Esophagus (tissue), 2 donors: ENCODE data around the gene PSMD13. TPM values are rescaled to one million over a fixed set of nuclear protein-coding genes. Genes with fewer than 3 reads are reported as not detected.
A peak's percentile ranks its signal among the peaks of the same experiment; 100 is the strongest.

ENCODE experiments used
- H3K27ac ChIP-seq, 2 donors: one replicate each; pipeline ENCODE4 v1.5.1; 2013; ENCODE audit warnings: low read depth in 2 of 2, mild to moderate bottlenecking in 2 of 2, inconsistent platforms in 1 of 2, low read length in 1 of 2, moderate library complexity in 1 of 2
- H3K27me3 ChIP-seq, 2 donors: one replicate each; pipeline ENCODE4 v1.6.1; 2013; ENCODE audit warnings: low read length in 2 of 2, control low read depth in 1 of 2, mild to moderate bottlenecking in 1 of 2; ENCODE audit not compliant: insufficient read depth in 2 of 2, control insufficient read depth in 1 of 2
- H3K36me3 ChIP-seq, 2 donors: one replicate each; pipeline ENCODE4 v1.6.1; 2013; ENCODE audit warnings: low read length in 1 of 2; ENCODE audit not compliant: control insufficient read depth in 2 of 2, insufficient read depth in 2 of 2
- H3K4me1 ChIP-seq, 2 donors: one replicate each; pipeline ENCODE4 v1.6.1; 2013; ENCODE audit warnings: low read length in 1 of 2; ENCODE audit not compliant: control insufficient read depth in 2 of 2, insufficient read depth in 2 of 2
- H3K4me3 ChIP-seq, 2 donors: one replicate each; pipeline ENCODE4 v1.5.1; 2013; ENCODE audit warnings: low read length in 2 of 2, mild to moderate bottlenecking in 2 of 2, low read depth in 1 of 2, moderate library complexity in 1 of 2
- H3K9me3 ChIP-seq, 2 donors: one replicate each; pipeline ENCODE4 v1.6.1; 2013; ENCODE audit warnings: mild to moderate bottlenecking in 2 of 2, low read depth in 1 of 2, low read length in 1 of 2, moderate library complexity in 1 of 2; ENCODE audit not compliant: control insufficient read depth in 2 of 2, insufficient read depth in 1 of 2
- WGBS, 2 donors: extraction: QIAGEN DNeasy Blood & Tissue Kit; methylation state at CpG; one replicate each; pipeline ENCODE4 v1.1.7; 2013; 5-methylcytosine and 5-hydroxymethylcytosine counted together
- polyA plus RNA-seq, 2 donors: library from polyadenylated mRNA; stranded (reverse); fragments of 200-250 nt; gene quantifications; one replicate each; pipeline ENCODE4 v1.2.3, GENCODE V29; 2013
- donor health status: healthy with polysubstance abuse.
- donor health status: Bipolar disorder and iron deficiency.

PSMD13 gene
- polyA plus RNA-seq, 2 donors, result 90.8 to 98.2 TPM

DNA sequence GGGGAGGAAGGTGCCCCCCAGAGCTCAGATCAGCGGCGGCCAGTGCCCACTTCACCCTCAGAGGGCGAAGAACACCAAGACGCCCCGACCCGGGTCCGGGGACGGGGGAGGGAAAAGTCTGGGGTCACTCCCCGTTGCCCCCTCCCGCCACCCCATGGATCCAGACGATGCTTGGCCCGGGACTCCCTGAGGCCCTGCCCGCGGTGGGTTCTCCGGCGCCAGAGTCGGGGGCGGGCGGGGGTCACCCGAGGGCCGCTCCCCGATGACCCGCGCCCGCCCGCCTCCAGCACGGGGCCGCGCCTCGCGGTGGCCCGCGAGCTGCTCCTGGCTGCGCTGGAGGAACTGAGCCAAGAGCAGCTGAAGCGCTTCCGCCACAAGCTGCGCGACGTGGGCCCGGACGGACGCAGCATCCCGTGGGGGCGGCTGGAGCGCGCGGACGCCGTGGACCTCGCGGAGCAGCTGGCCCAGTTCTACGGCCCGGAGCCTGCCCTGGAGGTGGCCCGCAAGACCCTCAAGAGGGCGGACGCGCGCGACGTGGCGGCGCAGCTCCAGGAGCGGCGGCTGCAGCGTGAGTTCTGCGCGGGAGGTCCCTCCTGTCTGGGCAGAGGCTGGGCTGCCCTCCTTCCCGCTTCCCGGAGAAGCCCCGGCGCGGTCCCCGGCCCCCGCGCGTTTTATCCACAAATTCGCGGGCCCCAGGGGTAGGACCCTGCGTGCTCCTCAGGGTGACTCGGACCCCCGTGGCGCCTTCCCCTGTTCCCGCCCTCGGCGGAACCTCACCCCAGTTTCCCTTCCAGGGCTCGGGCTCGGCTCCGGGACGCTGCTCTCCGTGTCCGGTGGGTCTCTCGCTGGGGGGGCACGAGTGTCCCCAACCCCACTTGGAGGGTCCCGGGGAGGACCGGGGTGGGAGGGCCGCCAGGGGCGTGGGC is 42.5 kb downstream of the PSMD13 start:
- Histone ChIP-seq H3K27me3 (peaks cover 0 to 25% of the 10 kb centered on the region in 2 donors), H3K4me3 (peak overlapping the region; percentile 23 to 29), H3K27ac (no peak overlapping the region), H3K9me3 (no peaks in the 10 kb centered on the region), H3K4me1 (peaks cover 7 to 22% of the 10 kb centered on the region in 2 donors), H3K36me3 (no peaks in the 10 kb centered on the region)
- WGBS, 2 donors, result 12% methylated on average over 89 to 97 of the region's 97 CpGs

DNA sequence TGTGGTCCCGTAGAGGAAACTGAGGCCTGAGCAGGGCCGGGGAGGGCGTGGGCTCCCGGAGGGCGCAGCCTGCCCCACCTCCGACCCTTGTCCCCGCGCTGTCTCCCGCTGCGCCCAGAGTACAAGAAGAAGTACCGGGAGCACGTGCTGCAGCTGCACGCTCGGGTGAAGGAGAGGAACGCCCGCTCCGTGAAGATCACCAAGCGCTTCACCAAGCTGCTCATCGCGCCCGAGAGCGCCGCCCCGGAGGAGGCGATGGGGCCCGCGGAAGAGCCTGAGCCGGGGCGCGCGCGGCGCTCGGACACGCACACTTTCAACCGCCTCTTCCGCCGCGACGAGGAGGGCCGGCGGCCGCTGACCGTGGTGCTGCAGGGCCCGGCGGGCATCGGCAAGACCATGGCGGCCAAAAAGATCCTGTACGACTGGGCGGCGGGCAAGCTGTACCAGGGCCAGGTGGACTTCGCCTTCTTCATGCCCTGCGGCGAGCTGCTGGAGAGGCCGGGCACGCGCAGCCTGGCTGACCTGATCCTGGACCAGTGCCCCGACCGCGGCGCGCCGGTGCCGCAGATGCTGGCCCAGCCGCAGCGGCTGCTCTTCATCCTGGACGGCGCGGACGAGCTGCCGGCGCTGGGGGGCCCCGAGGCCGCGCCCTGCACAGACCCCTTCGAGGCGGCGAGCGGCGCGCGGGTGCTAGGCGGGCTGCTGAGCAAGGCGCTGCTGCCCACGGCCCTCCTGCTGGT is 43.4 kb downstream of the PSMD13 start:
- 2% methylated on average over 83 to 85 of the region's 85 CpGs for WGBS, 2 donors
- Histone ChIP-seq H3K4me1 (peaks cover 7 to 22% of the 10 kb centered on the region in 2 donors), H3K36me3 (no peaks in the 10 kb centered on the region), H3K27ac (no peak overlapping the region), H3K4me3 (peak overlapping the region; percentile 23 to 31), H3K27me3 (peaks cover 0 to 25% of the 10 kb centered on the region in 2 donors), H3K9me3 (no peaks in the 10 kb centered on the region)

DNA sequence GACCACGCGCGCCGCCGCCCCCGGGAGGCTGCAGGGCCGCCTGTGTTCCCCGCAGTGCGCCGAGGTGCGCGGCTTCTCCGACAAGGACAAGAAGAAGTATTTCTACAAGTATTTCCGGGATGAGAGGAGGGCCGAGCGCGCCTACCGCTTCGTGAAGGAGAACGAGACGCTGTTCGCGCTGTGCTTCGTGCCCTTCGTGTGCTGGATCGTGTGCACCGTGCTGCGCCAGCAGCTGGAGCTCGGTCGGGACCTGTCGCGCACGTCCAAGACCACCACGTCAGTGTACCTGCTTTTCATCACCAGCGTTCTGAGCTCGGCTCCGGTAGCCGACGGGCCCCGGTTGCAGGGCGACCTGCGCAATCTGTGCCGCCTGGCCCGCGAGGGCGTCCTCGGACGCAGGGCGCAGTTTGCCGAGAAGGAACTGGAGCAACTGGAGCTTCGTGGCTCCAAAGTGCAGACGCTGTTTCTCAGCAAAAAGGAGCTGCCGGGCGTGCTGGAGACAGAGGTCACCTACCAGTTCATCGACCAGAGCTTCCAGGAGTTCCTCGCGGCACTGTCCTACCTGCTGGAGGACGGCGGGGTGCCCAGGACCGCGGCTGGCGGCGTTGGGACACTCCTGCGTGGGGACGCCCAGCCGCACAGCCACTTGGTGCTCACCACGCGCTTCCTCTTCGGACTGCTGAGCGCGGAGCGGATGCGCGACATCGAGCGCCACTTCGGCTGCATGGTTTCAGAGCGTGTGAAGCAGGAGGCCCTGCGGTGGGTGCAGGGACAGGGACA is 44.1 kb downstream of the PSMD13 start:
- Histone ChIP-seq H3K4me3 (peak overlapping the region; percentile 23 to 31), H3K27ac (no peak overlapping the region), H3K4me1 (peaks cover 7 to 22% of the 10 kb centered on the region in 2 donors), H3K36me3 (no peaks in the 10 kb centered on the region), H3K9me3 (no peaks in the 10 kb centered on the region), H3K27me3 (peaks cover 0 to 25% of the 10 kb centered on the region in 2 donors)
- WGBS, 2 donors, result 6 to 7% methylated on average over 77 to 79 of the region's 79 CpGs

DNA sequence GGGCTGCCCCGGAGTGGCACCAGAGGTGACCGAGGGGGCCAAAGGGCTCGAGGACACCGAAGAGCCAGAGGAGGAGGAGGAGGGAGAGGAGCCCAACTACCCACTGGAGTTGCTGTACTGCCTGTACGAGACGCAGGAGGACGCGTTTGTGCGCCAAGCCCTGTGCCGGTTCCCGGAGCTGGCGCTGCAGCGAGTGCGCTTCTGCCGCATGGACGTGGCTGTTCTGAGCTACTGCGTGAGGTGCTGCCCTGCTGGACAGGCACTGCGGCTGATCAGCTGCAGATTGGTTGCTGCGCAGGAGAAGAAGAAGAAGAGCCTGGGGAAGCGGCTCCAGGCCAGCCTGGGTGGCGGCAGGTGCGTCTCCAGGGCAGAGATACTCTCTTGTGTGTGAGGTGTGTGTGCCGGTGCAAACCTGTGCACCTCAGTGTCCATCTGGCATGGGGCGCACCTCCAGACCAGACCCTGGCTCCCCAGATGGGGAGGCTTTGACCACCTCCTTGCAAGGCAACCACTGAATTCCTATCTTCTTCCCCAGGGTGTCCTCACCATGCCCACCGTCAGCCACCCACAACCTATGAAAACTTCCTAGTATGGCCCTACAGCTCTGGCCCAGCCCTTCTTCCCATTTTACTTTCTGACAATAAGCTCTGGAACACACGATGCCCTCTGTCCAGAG is 44.8 kb downstream of the PSMD13 start:
- peak overlapping the region in 1 of 2 donors; percentile 23 for H3K4me3 ChIP-seq
- H3K27ac ChIP-seq, result no peak overlapping the region
- H3K36me3 ChIP-seq, result no peaks in the 10 kb centered on the region
- 29 to 31% methylated on average over 26 of the region's 26 CpGs for WGBS, 2 donors
- H3K9me3 ChIP-seq, result no peaks in the 10 kb centered on the region
- peaks cover 0 to 25% of the 10 kb centered on the region in 2 donors for H3K27me3 ChIP-seq
- H3K4me1 ChIP-seq, result peaks cover 7 to 22% of the 10 kb centered on the region in 2 donors

DNA sequence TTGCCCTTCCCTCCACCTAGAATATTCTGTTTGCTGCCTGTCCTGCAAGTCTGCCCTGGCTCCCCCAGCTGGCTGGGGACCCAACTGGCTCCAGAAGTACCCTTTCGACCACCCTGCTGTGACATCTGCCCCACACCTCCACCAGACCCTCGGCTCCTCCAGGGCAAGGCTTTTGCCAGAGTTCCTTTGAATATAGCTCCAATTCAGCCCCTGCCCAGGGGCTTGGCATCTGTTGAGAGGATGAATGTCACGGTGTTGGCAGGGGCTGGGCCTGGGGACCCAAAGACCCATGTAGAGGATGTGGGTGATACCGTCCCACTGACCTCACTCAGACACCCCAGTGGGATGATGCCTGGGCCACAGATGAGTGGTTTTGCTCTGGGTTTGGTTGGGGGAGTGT is 45.4 kb downstream of the PSMD13 start:
- H3K27me3 ChIP-seq, result peaks cover 0 to 25% of the 10 kb centered on the region in 2 donors
- H3K9me3 ChIP-seq, result no peaks in the 10 kb centered on the region
- no peak overlapping the region for H3K27ac ChIP-seq
- H3K36me3 ChIP-seq, result no peaks in the 10 kb centered on the region
- H3K4me3 ChIP-seq, result no peak overlapping the region
- peaks cover 7 to 22% of the 10 kb centered on the region in 2 donors for H3K4me1 ChIP-seq
- WGBS, 2 donors, result 51 to 64% methylated on average over 4 of the region's 4 CpGs

DNA sequence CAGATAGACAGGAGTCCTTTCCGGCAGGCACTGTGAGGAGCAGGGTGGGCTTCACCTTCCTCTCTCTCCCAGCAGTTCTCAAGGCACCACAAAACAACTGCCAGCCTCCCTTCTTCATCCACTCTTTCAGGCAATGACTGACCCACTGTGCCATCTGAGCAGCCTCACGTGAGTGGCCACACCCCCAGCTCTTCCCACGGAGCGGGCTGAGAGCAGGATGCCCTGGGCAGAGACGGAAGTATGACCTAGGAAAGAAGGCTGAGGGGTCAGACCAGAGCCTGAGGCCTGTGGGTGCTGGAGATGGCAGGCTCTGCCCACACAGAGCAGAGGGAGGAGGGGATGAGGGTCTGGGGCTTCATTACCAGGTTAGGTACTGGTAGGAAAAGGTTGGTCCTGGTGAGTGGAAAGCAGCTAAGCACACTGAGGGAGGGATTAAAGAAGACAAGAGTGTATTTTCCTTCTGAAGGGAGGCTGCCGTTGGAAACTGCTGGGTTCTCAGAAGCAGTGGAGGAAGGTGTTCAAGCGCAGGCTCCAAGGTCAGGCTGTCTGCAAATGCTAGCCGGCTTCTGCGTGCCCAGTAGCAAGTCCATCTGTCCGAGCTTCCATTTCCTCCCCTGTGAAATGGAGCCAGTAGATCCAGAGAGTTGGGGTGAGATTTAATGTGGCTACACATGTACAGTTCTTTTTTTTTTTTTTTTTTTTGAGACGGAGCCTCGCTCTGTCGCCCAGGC is 46.0 kb downstream of the PSMD13 start:
- Histone ChIP-seq H3K27ac (no peak overlapping the region), H3K36me3 (no peaks in the 10 kb centered on the region), H3K4me3 (no peak overlapping the region), H3K9me3 (no peaks in the 10 kb centered on the region), H3K27me3 (peaks cover 0 to 25% of the 10 kb centered on the region in 2 donors), H3K4me1 (peaks cover 7 to 25% of the 10 kb centered on the region in 2 donors)
- WGBS, 2 donors, result 50 to 65% methylated on average over 10 to 12 of the region's 13 CpGs

DNA sequence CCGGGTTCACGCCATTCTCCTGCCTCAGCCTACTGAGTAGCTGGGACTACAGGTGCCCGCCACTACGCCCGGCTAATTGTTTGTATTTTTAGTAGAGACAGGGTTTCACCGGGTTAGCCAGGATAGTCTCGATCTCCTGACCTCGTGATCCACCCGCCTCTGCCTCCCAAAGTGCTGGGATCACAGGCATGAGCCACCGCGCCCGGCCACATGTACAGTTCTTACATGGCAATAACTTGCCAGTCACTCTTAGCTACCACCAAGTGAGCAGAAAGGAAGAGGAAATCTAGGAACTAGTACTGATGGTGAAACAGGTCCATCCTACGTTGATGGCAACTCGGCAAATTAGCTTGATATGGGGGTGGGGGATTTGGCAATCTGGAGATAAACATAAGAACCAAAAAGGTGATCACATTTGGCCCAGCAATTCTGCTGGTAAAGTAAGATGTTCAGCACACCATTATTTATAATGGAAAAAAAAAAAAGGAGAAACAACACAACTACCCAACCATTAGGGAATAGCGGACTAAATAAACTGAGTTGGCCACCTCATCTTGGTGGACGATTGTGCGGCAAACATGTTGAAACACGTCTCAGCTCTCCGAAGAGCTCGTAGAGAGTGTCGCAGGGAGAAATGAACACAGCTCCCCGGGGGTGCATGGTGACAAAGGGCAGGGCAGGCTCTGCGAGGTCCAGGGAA is 46.8 kb downstream of the PSMD13 start:
- H3K4me3 ChIP-seq, result no peak overlapping the region
- no peaks in the 10 kb centered on the region for H3K36me3 ChIP-seq
- peaks cover 11 to 29% of the 10 kb centered on the region in 2 donors for H3K4me1 ChIP-seq
- H3K9me3 ChIP-seq, result no peaks in the 10 kb centered on the region
- H3K27me3 ChIP-seq, result peaks cover 0 to 22% of the 10 kb centered on the region in 2 donors
- WGBS, 2 donors, result 80% methylated on average over 21 to 23 of the region's 23 CpGs
- no peak overlapping the region for H3K27ac ChIP-seq
